IPS-20b (cell line): ENCODE measurements around the gene EIF1AY.

ENCODE experiments used
- H3K27ac ChIP-seq: one replicate; pipeline ENCODE4 v1.5.1; 2013; ENCODE audit warnings: low read length
- H3K27me3 ChIP-seq: 2 replicates; pipeline ENCODE4 v1.6.1; 2013; ENCODE audit warnings: mild to moderate bottlenecking, low read length, inconsistent platforms; ENCODE audit not compliant: insufficient read depth
- H3K36me3 ChIP-seq: 2 replicates; pipeline ENCODE4 v1.6.1; 2013; ENCODE audit warnings: low read depth, mild to moderate bottlenecking, inconsistent platforms, low read length, moderate library complexity; ENCODE audit not compliant: insufficient read depth
- H3K4me1 ChIP-seq: 2 replicates; pipeline ENCODE4 v1.6.1; 2013; ENCODE audit warnings: mild to moderate bottlenecking, control low read depth, inconsistent platforms, low read length, moderate library complexity; ENCODE audit not compliant: insufficient read depth
- H3K4me3 ChIP-seq: 2 replicates; pipeline ENCODE4 v1.5.1; 2013; ENCODE audit warnings: mild to moderate bottlenecking, low read length, inconsistent platforms
- H3K9ac ChIP-seq: 2 replicates; pipeline ENCODE4 v1.6.1; 2013; ENCODE audit warnings: low read depth, mild to moderate bottlenecking, inconsistent platforms, low read length, moderate library complexity
- H3K9me3 ChIP-seq: 2 replicates; pipeline ENCODE4 v1.6.1; 2013; ENCODE audit warnings: mild to moderate bottlenecking, low read depth, low read length, inconsistent platforms; ENCODE audit not compliant: insufficient read depth

EIF1AY gene

GRCh38 chrY:20571306-20571705 is 4.3 kb upstream of the EIF1AY start:
- Histone ChIP-seq H3K9ac (no peak overlapping the region), H3K27me3 (no peaks in the 10 kb centered on the region), H3K36me3 (no peaks in the 10 kb centered on the region), H3K4me1 (no peaks in the 10 kb centered on the region), H3K27ac (no peak overlapping the region), H3K4me3 (no peak overlapping the region), H3K9me3 (no peaks in the 10 kb centered on the region)

- H3K27ac ChIP-seq = peak overlapping the region; percentile 84
- peak overlapping the region; percentile 97 for H3K9ac ChIP-seq
- H3K9me3 ChIP-seq = no peaks in the 10 kb centered on the region
Observed at GRCh38 chrY:20576506-20576905, 930 bp downstream of the EIF1AY start.

GRCh38 chrY:20578206-20578605 is 2.6 kb downstream of the EIF1AY start:
- H3K27me3 ChIP-seq = no peaks in the 10 kb centered on the region
- H3K9ac ChIP-seq = no peak overlapping the region
- H3K36me3 ChIP-seq = peaks cover 9% of the 10 kb centered on the region; the same call in 1 of the 2 replicates

More at GRCh38 chrY:20576506-20576905, 930 bp downstream of the EIF1AY start:
- peak overlapping the region; percentile 97 for H3K4me3 ChIP-seq
- no peaks in the 10 kb centered on the region for H3K4me1 ChIP-seq
- peaks cover 9% of the 10 kb centered on the region; the same call in 1 of the 2 replicates for H3K36me3 ChIP-seq
- H3K27me3 ChIP-seq = no peaks in the 10 kb centered on the region

GRCh38 chrY:20581687-20582086 is 6.1 kb downstream of the EIF1AY start:
- H3K27ac ChIP-seq = no peak overlapping the region
- peaks cover 27% of the 10 kb centered on the region; the same call in 1 of the 2 replicates for H3K36me3 ChIP-seq

More at GRCh38 chrY:20578206-20578605, 2.6 kb downstream of the EIF1AY start:
- no peaks in the 10 kb centered on the region for H3K9me3 ChIP-seq
- 0 out of 2 replicates have a peak overlapping the region, but pooled peaks have one; percentile 18 for H3K4me3 ChIP-seq
- H3K4me1 ChIP-seq = no peaks in the 10 kb centered on the region
- no peak overlapping the region for H3K27ac ChIP-seq

DNA sequence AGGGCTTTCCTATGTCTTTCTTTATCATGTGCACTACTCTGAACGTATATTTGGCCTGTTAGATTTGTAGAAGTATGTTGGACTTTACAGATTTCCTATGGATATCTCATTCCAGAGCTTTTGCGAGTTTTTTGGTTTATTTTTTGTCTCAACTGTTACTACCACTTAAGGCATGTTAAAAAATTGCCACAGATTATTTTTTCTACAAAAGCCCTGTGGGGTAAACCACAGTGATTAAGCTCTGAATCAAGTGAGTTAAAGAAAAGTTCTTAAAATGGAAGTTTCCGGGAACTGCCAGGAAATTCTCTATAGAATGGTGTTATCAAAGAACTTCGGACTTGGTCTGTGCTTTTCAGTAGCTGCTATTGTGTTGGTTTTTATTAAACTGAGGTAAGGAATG is 10.6 kb downstream of the EIF1AY start:
- Histone ChIP-seq H3K4me1 (no peaks in the 10 kb centered on the region), H3K27ac (no peak overlapping the region), H3K36me3 (peaks cover 37% of the 10 kb centered on the region), H3K27me3 (no peaks in the 10 kb centered on the region), H3K4me3 (no peak overlapping the region), H3K9ac (no peak overlapping the region), H3K9me3 (no peaks in the 10 kb centered on the region)

More at GRCh38 chrY:20581687-20582086, 6.1 kb downstream of the EIF1AY start:
- no peaks in the 10 kb centered on the region for H3K4me1 ChIP-seq
- no peak overlapping the region for H3K9ac ChIP-seq
- no peaks in the 10 kb centered on the region for H3K27me3 ChIP-seq
- H3K4me3 ChIP-seq = no peak overlapping the region
- H3K9me3 ChIP-seq = no peaks in the 10 kb centered on the region
